Measurements from ENCODE around the gene MYL11.

MYL11 gene

DNA sequence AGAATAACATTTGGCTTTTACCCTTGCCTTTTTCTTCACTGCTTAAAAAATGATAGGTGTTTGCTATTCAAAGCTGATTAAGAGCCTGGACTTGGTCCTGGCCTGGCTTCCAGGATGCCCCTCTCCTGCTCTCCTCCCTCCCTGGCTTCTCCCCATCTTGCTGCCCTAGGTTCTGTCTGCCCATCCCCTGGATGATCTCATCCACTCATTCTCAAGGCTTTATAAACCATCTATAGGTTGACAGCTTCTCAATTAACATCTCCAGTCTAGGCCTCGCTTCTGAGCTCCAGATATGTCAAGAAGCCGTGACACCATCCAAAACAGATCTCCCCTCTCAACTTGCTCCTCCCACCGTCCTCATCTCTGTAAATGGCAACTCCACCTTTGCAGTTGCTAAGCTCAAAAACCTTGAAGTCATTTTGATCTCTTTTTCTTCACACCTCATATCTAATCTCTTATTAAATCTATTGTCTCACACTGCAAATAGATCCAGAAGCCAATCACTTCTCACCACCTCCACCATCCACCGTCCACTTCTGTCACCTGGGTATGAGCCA is 41.5 kb downstream of the MYL11 start:
- Histone ChIP-seq H3K4me2 (ENCODE audit: insufficient read depth, low read length) (no peak overlapping the region), H3K27me3 (ENCODE audit: insufficient read depth, low read length, poor library complexity) (no peaks in the 10 kb centered on the region), H3K9ac (ENCODE audit: low read depth, low read length) (0 out of 2 replicates have a peak overlapping the region, but pooled peaks have one; percentile 10), H2AFZ (ENCODE audit: low read depth, low read length) (no peak overlapping the region), H3K36me3 (ENCODE audit: insufficient read depth, low read length) (peaks cover 51% of the 10 kb centered on the region), H3K4me1 (ENCODE audit: insufficient read depth, low read length) (peaks cover 40% of the 10 kb centered on the region), H3K9me3 (ENCODE audit: insufficient read depth, low read length, severe bottlenecking) (no peaks in the 10 kb centered on the region), H3K79me2 (ENCODE audit: insufficient read depth, low read length) (peaks cover 39% of the 10 kb centered on the region), H3K4me3 (ENCODE audit: low read depth in 1 of 2, low read length in 2 of 2) (no peak overlapping the region), H3K27ac (ENCODE audit: low read length) (peak overlapping the region; percentile 22; the same call in 1 of the 2 replicates), H4K20me1 (ENCODE audit: insufficient read depth, low read length) (peaks cover 11% of the 10 kb centered on the region; the same call in 1 of the 2 replicates)
- TF ChIP-seq CTCF (IDR thresholded peaks at IDR 0.05; ENCODE audit: borderline replicate concordance, extremely low read depth, low read length, poor library complexity, severe bottlenecking) (no peak), EZH2 (IDR thresholded peaks at IDR 0.05; ENCODE audit: borderline replicate concordance, low read depth, low read length, severe bottlenecking) (no peak)
- ATAC-seq (ENCODE audit: insufficient read depth, low read depth) (no peak), DNase-seq (no peak)

GRCh38 chr16:30416624-30417528 is 42.3 kb downstream of the MYL11 start:
- H3K4me2 ChIP-seq (ENCODE audit: insufficient read depth, low read length): peak overlapping the region; percentile 87
- peaks cover 48% of the 10 kb centered on the region for H3K36me3 ChIP-seq (ENCODE audit: insufficient read depth, low read length)
- no peak for TF ChIP-seq CTCF (IDR thresholded peaks at IDR 0.05; ENCODE audit: borderline replicate concordance, extremely low read depth, low read length, poor library complexity, severe bottlenecking)
- no peak for TF ChIP-seq EZH2 (IDR thresholded peaks at IDR 0.05; ENCODE audit: borderline replicate concordance, low read depth, low read length, severe bottlenecking)
- no peak for ATAC-seq (ENCODE audit: insufficient read depth, low read depth)
- no peaks in the 10 kb centered on the region for H3K27me3 ChIP-seq (ENCODE audit: insufficient read depth, low read length, poor library complexity)
- H3K9me3 ChIP-seq (ENCODE audit: insufficient read depth, low read length, severe bottlenecking): no peaks in the 10 kb centered on the region
- peak overlapping the region; percentile 88 for H2AFZ ChIP-seq (ENCODE audit: low read depth, low read length)
- peak overlapping the region; percentile 74 for H3K9ac ChIP-seq (ENCODE audit: low read depth, low read length)
- H3K4me3 ChIP-seq (ENCODE audit: low read depth in 1 of 2, low read length in 2 of 2): peak overlapping the region in 1 of 2 experiments; percentile 70; a peak in 2 of 4 replicates
- peaks cover 33% of the 10 kb centered on the region for H3K4me1 ChIP-seq (ENCODE audit: insufficient read depth, low read length)
- H3K27ac ChIP-seq (ENCODE audit: low read length): peak overlapping the region; percentile 87; the same call in 1 of the 2 replicates
- peaks cover 11% of the 10 kb centered on the region; the same call in 1 of the 2 replicates for H4K20me1 ChIP-seq (ENCODE audit: insufficient read depth, low read length)
- no peak for DNase-seq
- H3K79me2 ChIP-seq (ENCODE audit: insufficient read depth, low read length): peaks cover 32% of the 10 kb centered on the region

DNA sequence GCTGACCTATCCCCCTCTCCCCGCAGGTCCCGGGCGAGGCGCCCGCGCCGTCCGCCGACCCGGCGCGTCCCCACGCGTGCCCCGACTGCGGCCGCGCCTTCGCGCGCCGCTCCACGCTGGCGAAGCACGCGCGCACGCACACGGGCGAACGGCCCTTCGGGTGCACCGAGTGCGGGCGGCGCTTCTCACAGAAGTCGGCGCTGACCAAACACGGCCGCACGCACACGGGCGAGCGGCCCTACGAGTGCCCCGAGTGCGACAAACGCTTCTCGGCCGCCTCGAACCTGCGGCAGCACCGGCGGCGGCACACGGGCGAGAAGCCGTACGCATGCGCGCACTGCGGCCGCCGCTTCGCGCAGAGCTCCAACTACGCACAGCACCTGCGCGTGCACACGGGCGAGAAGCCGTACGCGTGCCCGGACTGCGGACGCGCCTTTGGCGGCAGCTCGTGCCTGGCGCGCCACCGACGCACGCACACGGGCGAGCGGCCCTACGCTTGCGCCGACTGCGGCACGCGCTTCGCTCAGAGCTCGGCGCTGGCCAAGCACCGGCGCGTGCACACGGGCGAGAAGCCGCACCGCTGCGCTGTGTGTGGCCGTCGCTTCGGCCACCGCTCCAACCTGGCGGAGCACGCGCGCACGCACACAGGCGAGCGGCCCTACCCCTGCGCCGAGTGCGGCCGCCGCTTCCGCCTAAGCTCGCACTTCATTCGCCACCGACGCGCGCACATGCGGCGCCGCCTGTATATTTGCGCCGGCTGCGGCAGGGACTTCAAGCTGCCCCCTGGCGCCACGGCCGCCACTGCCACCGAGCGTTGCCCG is 43.1 kb downstream of the MYL11 start:
- Histone ChIP-seq H3K36me3 (ENCODE audit: insufficient read depth, low read length) (peaks cover 48% of the 10 kb centered on the region), H3K27ac (ENCODE audit: low read length) (peak overlapping the region; percentile 87)

More for the DNA sequence above, 43.1 kb downstream of the MYL11 start:
- peak overlapping the region; percentile 88 for H2AFZ ChIP-seq (ENCODE audit: low read depth, low read length)
- H3K27me3 ChIP-seq (ENCODE audit: insufficient read depth, low read length, poor library complexity): no peaks in the 10 kb centered on the region
- peaks cover 24% of the 10 kb centered on the region for H3K4me1 ChIP-seq (ENCODE audit: insufficient read depth, low read length)
- H3K79me2 ChIP-seq (ENCODE audit: insufficient read depth, low read length): peaks cover 27% of the 10 kb centered on the region; the same call in 1 of the 2 replicates
- ATAC-seq (ENCODE audit: insufficient read depth, low read depth) (peak; percentile 87), DNase-seq (peak; percentile 91)
- peak overlapping the region; percentile 74 for H3K9ac ChIP-seq (ENCODE audit: low read depth, low read length)
- peaks cover 11% of the 10 kb centered on the region; the same call in 1 of the 2 replicates for H4K20me1 ChIP-seq (ENCODE audit: insufficient read depth, low read length)
- peak overlapping the region; percentile 30 to 70; a peak in 3 of 4 replicates for H3K4me3 ChIP-seq (ENCODE audit: low read depth in 1 of 2, low read length in 2 of 2)
- peak overlapping the region; percentile 87 for H3K4me2 ChIP-seq (ENCODE audit: insufficient read depth, low read length)
- TF ChIP-seq CTCF (IDR thresholded peaks at IDR 0.05; ENCODE audit: borderline replicate concordance, extremely low read depth, low read length, poor library complexity, severe bottlenecking): peak; percentile 7
- no peak for TF ChIP-seq EZH2 (IDR thresholded peaks at IDR 0.05; ENCODE audit: borderline replicate concordance, low read depth, low read length, severe bottlenecking)
- no peaks in the 10 kb centered on the region for H3K9me3 ChIP-seq (ENCODE audit: insufficient read depth, low read length, severe bottlenecking)
